GM21786 (cell line): ENCODE data around the gene MYT1.
"Not testable (repeated sequence)": the region's sequence is repeated elsewhere in the genome, so short reads cannot be mapped to it uniquely, and the experiment has no call there.

Experiments used
- ATAC-seq: cut with Tn5 transposase; IDR thresholded peaks from one replicate; pipeline ENCODE4 v1.9.1; 2021; ENCODE audit not compliant: unreplicated experiment

Gene MYT1

GRCh38 chr20:64228751-64229506, 64.7 kb downstream of the MYT1 start:
- ATAC-seq: no peak

DNA sequence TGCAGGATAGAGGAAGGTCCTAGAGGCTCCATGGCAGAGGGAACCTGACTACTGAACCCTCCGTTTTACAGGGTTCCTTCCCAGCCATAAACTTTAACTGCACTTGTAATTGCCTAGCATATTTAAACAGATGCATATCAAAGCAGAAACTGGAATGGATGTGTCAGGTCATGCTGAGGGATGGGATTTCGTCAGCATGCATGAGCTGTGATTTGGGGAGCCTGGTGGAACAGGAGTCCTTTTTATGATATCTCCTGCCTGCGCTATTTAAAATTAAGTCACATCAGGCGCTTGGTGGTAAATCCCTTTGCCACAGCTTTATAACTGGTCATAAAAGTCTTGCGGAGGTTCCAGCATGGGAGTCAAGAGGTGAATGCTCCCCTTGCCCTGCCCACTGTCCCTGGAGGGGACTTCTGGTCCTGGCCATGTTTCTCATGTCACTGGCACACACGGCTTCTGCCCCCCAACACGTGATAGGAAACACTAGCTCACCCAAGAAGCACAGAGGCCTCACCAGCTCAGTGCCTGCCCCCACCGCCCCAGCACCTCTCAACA, 65.3 kb downstream of the MYT1 start:
- ATAC-seq: no peak

DNA sequence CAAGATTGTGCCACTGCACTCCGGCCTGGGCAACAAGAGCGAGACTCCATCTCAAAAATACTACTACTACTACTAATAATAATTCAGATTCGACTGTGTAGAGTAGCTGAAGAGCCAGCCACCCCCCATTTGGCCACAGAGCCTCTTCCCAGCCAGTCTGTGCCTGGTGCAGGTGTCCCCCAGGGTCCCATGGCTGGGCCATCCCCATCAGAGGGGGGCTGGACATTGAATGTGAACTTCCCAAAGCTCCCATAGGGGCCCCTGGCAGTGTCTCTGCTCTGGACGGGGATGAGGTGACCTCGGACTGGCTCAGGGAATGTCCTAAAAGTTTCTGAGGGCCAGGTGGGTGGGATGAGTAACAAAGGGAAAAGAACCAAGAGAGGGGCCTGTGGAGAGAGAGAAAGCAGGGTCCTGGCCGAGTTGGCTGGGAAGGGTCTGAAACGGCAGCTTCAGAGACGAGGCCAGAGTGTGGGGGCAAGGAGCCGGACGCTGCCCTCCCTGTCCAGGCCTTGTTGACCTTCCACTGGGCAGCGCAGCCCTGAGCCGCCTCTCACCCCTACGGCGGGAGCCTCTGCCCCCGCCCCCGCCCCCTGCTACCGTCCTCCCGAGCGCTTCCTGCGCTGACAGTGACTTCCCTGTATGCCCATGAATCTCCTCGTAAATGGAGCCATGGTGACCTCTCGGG, 66.4 kb downstream of the MYT1 start:
- no peak for ATAC-seq

DNA sequence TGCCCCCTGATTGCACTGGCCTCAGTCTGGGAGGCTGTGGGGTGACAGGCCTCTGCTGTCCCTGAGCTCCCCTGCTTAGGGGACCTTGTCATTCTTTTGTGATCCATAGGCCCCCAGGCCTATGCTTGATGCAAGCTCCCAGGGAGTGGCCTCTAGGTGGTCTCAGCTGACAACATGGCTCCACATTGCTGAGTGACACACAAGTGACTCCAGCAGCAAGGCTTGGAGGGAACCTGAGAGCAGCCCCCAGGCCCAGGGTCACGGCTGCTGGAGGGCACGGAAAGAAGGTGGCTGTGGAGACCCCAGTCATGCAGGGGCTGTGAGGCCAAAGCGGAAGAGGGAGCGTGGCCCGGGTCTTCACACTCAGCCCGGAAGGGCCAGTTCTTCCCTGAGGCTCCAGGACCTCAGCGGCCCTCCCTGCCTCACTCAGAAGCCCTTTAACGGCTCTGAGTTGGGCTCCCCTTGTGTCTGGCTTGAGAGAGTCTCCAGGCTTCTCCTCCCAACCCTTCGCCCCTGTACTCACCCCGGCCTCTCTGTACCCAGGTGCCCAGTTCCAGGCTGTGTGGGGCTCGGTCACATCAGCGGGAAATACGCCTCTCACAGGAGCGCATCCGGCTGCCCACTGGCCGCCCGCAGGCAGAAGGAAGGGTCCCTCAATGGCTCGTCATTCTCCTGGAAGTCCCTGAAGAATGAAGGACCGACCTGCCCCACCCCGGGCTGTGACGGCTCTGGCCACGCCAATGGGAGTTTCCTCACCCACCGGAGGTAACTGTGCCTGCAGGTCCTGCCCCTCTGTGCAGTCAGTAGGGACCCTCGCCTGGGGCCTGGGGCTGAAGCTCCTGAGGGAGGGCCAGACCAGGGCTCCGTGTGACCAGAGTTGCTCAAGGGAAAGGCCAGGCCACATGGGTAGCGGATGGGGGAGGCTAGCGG, 67.6 kb downstream of the MYT1 start:
- ATAC-seq: no peak

GRCh38 chr20:64232794-64233193, 68.5 kb downstream of the MYT1 start:
- ATAC-seq: no peak

DNA sequence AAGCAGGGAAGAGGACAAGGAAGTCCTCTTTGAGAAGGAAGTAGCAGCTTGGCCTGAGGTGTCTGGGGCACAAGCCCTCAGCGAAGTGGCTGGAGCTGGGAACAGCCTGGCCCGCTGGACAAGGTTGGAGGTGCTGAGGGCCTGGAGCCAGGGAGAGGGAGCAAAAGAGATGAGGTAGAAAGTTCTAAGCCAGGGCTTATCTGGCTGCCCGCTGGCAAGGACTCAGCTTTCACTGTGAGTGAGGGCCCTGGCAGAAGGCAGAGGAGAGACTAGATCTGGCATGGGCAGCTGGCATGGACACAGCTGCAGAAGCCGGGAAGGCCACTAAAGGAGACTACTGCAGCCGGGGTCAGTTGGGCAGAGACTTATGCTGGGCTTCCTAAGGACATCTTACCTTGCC, 69.5 kb downstream of the MYT1 start:
- no peak for ATAC-seq

GRCh38 chr20:64234291-64234791, 70.1 kb downstream of the MYT1 start:
- ATAC-seq: no peak

GRCh38 chr20:64234921-64235565, 70.8 kb downstream of the MYT1 start:
- not testable (repeated sequence) for ATAC-seq

DNA sequence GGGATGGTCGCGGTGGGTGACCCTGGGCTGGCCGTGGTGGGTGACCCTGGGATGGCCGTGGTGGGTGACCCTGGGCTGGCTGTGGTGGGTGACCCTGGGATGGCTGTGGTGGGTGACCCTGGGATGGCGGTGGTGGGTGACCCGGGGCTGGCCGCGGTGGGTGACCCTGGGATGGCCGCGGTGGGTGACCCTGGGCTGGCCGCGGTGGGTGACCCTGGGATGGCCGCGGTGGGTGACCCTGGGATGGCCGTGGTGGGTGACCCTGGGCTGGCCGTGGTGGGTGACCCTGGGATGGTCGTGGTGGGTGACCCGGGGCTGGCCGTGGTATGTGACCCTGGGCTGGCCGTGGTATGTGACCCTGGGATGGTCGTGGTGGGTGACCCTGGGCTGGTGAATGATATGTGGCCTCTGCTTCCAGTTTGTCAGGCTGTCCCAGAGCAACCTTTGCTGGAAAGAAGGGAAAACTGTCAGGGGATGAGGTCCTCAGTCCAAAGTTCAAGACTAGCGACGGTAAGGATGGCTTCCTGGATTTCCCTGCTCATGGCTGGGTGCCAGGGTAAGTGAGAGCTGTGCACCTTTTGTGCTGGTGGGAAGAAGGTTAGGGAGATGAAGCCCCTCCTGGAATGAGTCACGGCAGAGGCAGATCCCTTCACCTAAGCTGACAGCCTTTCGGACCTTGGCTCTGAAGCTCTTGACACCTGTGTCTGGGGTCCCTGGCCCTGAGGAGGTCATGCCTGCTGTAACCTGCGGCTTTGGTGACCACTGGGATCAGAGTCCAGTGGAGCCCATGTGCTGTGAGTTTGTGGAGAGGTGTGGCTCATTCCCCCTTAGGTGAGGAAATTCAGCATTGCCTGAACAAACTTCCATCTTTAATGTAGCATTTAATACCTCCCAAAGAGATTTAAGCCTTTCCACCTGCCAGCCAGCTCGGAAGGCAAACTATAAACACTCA, 72.2 kb downstream of the MYT1 start:
- ATAC-seq: no peak

DNA sequence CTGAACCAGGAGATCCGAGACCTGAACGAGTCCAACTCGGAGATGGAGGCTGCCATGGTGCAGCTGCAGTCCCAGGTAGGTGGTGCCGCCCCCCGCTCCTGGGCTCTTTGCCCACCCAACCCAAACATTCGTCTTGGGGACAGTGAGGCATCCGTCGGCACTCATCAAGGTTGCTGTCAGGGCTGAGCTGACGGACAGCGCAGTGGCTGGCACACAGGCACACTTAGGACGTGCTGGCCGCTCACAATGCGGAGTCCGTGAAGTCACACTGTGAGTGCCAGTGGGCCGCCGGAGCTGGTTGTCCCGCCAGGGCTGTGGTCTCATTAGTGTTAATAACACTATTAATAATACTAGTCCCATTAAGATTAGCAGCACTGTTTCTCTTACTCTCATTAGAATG, 73.1 kb downstream of the MYT1 start:
- ATAC-seq: no peak

- no peak for ATAC-seq
These were observed 74.0 kb downstream of the MYT1 start for GRCh38 chr20:64238115-64238825.

- ATAC-seq: no peak
These were observed 74.7 kb downstream of the MYT1 start for GRCh38 chr20:64238851-64239387.

DNA sequence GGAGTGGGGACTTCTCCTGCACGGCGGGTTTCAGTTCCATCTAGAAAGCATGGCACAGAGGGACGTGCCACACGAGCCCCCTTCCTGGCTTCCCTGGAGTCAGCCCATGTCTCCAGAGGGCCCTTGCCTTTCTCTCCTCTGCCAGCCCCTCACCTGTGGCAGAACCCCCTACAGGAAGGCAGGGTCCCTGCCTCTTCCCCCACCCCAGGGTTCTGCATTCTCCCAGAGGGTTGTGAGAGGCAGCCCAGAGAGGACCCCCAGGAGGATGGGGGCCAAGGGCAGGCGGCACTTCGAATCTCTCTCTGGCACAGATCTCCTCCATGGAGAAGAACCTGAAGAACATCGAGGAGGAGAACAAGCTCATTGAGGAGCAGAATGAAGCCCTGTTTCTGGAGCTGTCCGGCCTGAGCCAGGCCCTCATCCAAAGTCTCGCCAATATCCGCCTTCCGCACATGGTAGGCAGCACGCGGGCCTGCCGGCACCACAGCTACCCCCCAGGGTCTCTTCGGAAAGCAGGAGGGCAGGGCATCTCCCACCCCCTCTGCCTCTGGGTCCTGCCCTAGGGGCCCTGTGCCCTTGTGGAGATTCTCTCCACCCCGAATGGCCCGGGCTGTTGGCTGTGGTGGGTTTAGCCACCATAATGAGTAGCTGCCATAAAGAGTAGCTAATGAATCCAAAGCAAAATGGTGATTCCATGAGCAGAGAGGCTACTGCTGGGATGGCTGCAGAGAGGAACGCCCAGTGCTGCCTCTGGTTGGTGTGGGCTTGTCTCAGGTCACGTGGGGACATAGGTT, 75.4 kb downstream of the MYT1 start:
- ATAC-seq: no peak

- no peak for ATAC-seq
These were observed 76.2 kb downstream of the MYT1 start for GRCh38 chr20:64240243-64241015.

GRCh38 chr20:64241061-64241460, 76.8 kb downstream of the MYT1 start:
- ATAC-seq: no peak

DNA sequence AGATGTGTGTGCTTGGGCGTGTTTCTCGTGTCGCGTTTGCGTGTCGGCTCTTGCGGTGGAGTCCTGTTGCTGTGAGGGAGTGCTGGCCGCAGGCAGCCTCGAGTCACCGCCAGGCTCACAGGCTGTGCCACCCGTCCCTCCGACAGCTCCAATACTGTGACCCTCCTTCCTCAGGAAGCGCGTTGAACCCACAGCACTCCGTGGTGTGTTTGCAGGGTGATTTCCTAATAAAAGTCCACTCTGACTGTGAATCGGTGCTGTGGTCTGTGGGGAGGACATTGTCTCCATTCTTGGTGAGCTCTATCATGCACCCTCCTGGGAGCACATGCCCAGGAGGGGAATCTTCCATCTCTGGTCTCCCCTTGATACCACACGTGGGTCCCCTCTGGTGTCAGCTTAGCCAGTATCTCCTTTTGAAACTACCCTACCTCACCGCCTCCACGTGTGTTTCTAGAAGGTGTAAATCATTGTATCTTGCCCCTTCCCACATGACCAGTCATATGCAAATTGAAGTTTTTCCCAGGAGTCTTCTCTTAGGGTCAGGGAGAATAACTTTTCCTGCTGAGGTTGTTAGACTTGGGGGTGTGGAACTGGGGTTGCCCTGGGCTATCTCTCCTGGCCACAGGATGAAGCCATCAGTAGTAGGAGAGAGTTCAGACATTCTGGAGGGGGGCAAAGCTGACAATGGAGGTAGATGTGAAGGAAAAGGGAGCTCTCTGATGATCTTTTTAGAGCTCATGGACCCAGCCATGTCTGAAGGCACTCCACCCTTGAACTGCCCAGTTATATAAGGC, 77.9 kb downstream of the MYT1 start:
- no peak for ATAC-seq
